MM.1S (cell line): ENCODE data around the gene CDC25B.

Experiments
- CTCF ChIP-seq: fragments of 300-600 bp; sonication (generic); IDR thresholded peaks from 2 replicates; pipeline ENCODE4 v1.5.1; 2016; ENCODE audit warnings: antibody characterized with exemption, low read length, mixed read lengths
- EZH2phosphoT487 ChIP-seq: fragments of 300-600 bp; sonication (generic); IDR thresholded peaks from 2 replicates; pipeline ENCODE4 v1.6.1; 2018; ENCODE audit warnings: antibody characterized with exemption, low read length

- peak; percentile 61 for TF ChIP-seq CTCF
- TF ChIP-seq EZH2phosphoT487, result no peak
These were observed 27.6 kb upstream of the CDC25B start for GRCh38 chr20:3768342-3769130.
